ENCODE measurements around the gene MKKS.

GRCh38 chr20:10371467-10371866 is 62.6 kb downstream of the MKKS start:
- no peak for TF ChIP-seq ZNF609 (CRISPR knock-in tag; IDR thresholded peaks at IDR 0.05; ENCODE audit: borderline replicate concordance)
- TF ChIP-seq NR2C1 (IDR thresholded peaks at IDR 0.05), result no peak
- no peak for TF ChIP-seq NR2C1 (tag; IDR thresholded peaks at IDR 0.05)
- TF ChIP-seq CBFB (CRISPR knock-in tag; IDR thresholded peaks at IDR 0.05), result no peak
- TF ChIP-seq EZH2 (IDR thresholded peaks at IDR 0.05; ENCODE audit: borderline replicate concordance, low read depth, low read length), result no peak
- TF ChIP-seq BRF2 (IDR thresholded peaks at IDR 0.05; ENCODE audit: borderline replicate concordance, insufficient read depth, insufficient read length), result no peak
- no peak for TF ChIP-seq JUND (IDR thresholded peaks at IDR 0.05; ENCODE audit: borderline replicate concordance, low read depth, low read length)
- TF ChIP-seq JUND (tag; IDR thresholded peaks at IDR 0.05; ENCODE audit: borderline replicate concordance, low read depth, low read length), result no peak
- no peak for TF ChIP-seq EP300 (IDR thresholded peaks at IDR 0.05; ENCODE audit: low read length)
- no peak for TF ChIP-seq ILF3 (IDR thresholded peaks at IDR 0.05; ENCODE audit: borderline replicate concordance)
- TF ChIP-seq CTCF (IDR thresholded peaks at IDR 0.05 in 2 of 3, conservative IDR thresholded peaks at IDR 0.05 in 1 of 3; ENCODE audit: insufficient read depth in 2 of 3, low read depth in 1 of 3, low read length in 3 of 3), result no peak
- no peak for TF ChIP-seq TARDBP (IDR thresholded peaks at IDR 0.05)
- no peak for TF ChIP-seq EGR1 (conservative IDR thresholded peaks at IDR 0.05)
- TF ChIP-seq EP400 (IDR thresholded peaks at IDR 0.05), result no peak
